ENCODE measurements around the gene SLC34A3.
A peak's percentile ranks its signal among the peaks of the same experiment; 100 is the strongest.

The SLC34A3 gene

DNA sequence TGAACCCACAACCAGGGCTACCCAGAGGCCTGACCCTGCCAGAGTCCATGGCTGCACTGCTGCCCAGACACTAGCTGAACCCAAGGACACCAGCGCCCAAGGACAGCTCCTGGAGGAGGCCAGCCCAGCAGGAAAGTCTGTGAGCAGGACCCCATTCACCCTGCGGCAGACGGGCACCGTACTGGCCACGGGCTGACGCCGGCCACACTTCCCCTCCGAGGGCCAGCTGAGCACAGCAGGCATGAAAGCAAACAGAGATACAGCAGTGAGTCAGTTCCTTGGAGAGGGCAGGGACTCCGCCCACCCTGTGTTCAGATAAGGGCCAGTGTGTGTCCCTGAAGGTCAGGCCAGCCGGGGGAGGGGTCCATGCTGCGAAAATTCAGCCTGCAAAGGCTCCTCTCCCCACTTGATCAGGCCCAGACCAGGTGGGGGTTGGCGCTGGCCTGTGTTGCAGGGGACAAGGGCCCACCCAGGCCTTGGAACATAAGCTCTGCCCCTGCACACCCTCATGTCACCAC, 11.9 kb upstream of the SLC34A3 start:
- no peak for DNase-seq

- no peak for DNase-seq
Observed at GRCh38 chr9:137219757-137220316, 10.9 kb upstream of the SLC34A3 start.

DNA sequence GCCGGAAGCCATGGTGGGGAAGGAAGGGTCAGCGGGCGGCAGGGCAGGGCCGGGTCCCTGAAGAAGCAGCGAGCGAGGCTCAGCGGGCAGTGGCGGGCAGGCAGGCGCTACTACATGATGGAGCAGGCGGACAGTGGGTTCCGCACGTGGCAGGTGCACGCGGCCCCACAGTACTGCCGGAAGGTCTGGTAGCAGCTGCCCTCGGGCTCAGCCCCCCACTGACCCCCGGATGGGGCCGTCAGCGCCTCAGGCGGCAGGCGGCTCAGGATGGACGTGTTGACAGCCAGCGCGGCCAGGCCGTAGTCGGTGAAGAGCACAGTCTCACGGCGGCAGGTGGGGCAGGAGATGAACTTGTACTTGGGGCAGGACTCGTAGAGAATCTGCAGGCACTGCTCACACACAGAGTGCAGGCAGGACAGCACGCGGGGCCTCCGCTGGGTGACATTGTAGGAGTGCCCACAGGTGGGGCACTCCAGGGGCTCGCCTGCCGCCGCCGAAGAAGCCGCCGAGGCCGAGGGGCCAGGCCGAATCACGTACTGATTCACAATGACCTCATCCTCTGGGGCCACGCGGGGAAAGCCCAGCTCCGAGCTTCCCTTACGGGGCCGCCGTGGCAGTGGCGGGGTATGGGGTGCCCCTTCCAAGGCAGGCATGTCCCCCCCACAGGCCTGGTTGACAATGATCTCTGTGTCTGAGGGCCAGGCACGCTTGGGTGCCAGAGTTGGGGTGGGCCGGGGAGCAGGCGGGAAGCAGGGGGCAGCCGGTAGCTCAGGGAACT, 10.2 kb upstream of the SLC34A3 start:
- DNase-seq, result no peak

DNA sequence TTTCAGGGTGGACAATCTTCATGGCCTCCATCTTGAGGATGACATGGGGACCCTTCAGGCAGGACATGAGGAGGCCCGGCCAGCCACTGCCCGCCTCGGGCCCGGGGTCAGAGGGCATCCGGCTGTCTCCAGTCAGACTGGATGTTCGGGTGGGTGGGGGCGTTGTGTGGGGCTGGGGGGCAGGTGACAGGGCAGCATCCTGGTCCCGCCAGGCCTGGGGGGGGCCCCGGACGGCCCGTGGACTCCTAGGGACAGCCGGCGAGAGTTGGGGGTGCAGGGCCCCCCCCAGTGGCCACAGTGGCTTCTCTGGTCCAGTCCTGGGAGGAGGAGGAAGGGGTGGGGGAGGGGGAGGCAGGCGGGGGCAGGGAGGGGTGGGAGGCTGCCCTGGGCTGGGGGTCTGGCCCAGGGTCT, 9.6 kb upstream of the SLC34A3 start:
- DNase-seq, result no peak

GRCh38 chr9:137221506-137222111, 9.1 kb upstream of the SLC34A3 start:
- no peak for DNase-seq

DNA sequence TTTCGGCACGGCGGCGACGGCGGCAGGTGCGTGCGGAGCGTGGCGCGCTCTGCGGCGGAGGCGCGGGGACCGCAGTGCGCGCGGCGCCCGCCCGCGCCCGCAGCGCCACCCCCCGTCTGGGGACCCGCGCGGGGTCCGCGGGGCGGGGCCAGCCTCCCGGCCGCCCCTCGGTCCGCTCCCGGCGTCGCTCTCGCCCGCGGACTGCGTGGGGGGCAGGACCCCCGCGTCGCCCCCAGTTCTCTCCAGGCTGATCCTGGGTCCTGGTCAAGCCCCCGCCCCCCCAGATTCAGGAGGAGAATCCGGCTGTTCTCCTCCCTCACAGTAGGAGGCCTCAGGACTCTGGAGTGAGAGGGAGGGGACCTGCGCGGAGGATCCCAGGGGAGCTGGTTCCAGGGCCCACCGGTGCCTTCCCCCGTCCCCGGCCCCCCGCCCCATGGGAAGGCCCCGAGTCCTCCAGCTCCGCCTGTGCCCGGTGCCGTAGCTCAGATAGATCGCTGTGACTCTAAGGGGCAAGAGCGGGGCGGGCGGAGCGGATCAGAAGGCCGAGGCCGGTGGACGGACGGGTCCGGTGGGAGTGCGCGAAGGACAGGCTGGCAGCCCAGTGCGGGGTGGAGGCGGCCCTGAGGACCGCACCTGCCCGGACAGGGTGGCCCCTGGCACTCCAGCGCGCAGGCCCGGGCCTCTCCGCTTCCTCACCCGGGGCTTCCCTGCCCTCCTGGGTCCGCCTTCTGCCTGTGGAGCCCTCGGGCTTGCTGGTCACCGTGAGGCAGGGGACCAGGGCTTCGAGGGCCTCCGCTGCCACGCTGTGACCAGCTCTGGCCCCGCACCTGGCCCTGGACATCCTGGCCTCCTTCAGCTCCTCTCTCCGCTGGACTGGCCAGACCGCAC, 8.3 kb upstream of the SLC34A3 start, which contains the start of gene RNF208:
Gene RNF208, minus strand, starts transcription at position 51 of the 888 bp plus-strand sequence. CDS start 1,028 bp downstream, outside the sequence.
- no peak for DNase-seq

DNA sequence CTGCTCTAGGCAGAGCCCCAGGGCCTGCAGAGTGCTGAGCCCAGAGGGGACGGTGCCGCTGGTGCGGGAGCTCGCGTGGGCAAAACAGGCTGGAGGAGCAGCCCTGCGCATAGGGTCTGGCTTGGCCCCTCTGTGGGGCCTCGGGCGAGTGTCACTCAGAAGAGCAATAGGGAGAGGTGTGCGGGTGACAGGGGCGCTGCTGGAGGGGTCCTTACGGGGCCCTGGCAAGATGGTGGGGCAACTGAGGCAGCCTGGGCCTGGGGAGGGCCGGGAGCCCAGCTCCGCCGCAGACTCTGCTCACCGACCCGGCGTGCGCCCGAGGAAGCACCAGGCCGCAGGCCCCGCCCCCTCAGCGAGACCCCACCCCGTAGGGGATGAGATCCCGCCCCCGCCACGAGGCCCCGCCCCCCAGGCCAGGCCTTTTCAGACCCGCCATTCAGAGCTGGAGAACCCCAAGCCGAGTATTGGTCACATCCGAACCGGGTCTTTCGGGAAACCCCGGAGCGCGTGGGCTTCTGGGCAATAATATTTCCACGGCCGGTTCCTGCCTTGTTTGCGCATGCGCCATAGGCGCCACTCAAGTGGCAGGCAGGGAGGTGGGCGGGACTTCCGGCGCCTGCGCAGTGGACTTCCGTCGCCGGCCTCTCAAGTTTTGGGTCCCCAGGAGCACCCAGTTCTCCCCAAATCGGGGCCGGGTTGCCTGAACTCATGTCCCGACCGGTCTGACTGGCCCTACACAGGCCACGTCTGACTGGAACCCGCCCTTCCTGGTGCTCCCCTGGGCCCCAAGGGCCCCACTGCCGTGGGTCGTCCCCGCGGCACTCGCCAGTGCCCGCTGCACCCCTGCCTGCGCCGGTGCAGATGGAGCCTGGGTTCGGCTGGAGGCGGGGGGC, 7.4 kb upstream of the SLC34A3 start:
- DNase-seq, result peak; percentile 77

- no peak for DNase-seq
Observed at GRCh38 chr9:137224830-137225694, 5.6 kb upstream of the SLC34A3 start, which contains the start of gene CYSRT1. Gene CYSRT1 (plus strand): TSS chr9:137225174. CDS start chr9:137225622, 448 bp downstream.

DNA sequence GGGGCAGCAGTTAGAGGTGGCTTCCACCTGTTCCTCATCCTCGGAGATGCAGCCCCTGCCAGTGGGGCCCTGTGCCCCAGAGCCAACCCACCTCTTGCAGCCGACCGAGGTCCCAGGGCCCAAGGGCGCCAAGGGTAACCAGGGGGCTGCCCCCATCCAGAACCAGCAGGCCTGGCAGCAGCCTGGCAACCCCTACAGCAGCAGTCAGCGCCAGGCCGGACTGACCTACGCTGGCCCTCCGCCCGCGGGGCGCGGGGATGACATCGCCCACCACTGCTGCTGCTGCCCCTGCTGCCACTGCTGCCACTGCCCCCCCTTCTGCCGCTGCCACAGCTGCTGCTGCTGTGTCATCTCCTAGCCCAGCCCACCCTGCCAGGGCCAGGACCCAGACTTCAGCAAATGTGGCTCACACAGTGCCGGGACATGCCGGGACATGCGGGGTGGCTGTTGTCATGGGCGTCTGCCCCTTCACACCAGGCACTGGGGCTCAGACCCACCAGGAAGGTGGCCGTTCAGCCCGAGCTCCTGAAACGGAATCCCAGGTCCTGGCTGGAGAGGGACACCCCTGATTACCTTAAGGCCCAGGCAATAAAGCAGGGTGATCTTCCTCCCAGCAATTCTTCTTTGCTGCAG, 4.9 kb upstream of the SLC34A3 start:
- DNase-seq, result no peak

DNA sequence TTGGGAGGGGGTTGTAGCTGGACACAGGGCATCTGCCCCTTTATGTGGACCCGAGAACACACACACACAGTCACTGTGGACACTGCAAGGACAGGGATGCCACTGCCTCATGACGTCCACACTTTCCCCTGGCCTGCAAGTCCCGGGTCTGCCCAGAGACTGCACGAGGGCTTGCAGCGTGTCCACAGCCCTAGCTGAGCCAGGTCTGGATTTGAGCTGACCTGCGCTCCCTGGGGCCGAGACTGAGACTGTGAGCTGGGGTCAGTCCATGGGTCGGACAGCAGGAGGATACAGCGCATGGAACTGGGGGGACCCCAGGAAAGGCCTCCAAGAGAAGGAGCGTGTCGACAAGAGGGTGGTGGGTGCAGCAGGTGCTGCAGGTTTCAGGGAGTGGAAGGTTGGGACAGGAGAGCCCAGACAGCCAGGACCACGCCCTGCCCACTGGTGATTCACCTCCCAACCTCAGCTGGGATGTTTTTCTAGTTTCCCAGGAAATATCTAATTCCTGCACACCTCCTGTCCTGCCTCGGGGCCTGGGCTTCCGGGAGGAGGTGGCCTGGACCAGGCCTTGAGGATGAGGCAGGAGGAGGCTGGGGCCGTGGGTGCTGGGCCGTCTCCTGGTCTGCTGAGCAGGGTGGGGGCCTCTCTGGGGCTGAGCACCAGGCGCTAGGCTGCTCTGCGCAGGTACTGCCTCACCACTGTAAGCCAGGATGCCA, 4.2 kb upstream of the SLC34A3 start:
- no peak for DNase-seq

DNA sequence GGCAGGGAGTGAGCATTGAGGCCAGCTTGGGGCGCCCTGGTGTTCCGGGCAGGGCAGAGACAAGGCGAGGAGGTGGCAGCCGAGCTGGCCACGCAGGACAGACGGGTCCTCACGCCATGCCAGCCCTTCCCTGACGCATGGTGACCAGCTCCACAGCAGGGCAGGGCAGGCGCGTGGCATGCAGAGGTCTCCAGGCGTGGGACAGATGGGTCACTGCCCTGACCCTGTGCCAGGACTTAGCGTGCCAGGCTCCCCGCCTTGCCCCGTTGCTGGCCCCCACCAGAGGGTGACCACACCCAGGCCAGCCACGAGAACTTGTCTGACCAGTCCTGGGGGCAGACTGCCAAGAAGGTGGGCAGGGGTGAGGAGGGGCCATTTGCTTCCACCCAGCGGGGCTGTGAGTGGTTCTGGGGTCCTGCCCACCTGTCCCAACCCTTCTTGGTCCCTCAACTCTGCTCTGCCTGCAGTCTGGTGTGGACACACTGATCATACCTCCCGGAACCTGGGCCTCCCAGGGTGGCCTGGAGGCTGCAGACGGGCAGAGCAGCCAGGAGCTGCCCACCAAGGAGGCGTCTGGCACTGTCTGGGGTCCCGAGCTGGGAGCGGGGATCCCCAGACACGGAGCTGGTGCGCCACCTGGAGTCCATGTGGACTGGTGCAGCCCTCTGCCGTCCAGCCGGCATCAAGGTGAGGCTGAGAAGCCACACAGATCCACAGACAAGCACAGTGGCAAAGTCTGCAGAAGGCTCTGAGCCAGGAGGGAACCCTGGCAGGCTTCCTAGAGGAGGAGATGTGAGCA, 3.4 kb upstream of the SLC34A3 start, which contains the start of gene RNF224:
Gene RNF224, plus strand, starts transcription at position 449 of the 799 bp plus-strand sequence. CDS start 834 bp downstream, outside the sequence.
- peak; percentile 31 for DNase-seq

DNA sequence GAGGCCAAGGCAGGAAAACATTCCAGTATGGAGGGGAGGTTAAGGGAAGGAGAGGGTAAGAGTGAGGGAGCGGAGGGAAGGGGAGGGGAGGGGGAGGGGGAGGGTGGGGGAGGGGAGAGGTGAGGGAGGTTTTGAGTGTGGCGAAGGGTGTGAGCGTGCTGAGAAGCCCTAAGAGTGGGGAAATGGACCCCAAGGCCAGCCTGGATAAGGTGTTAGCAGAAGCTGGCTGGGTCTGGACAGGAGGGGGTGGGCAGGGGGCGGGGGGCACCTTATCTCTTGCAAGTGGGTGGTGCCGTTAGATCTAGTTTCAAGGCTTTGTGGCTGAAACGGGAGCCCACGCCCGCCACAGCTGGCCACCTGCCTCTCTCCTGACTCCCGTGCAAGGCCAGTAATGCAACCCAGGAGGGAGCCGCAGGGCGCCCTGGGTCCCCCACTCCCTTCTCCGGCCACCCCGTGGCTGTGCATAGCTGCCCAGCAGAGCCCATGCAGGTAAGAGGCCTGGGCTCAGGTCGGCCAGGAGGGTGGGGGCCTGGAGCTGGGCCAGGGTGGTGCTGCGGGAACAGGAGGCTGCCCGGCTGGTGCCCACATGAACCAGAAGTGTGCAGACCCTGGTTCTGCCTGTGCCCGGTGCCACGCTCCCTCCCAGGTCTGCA, 2.7 kb upstream of the SLC34A3 start:
- DNase-seq, result no peak

DNA sequence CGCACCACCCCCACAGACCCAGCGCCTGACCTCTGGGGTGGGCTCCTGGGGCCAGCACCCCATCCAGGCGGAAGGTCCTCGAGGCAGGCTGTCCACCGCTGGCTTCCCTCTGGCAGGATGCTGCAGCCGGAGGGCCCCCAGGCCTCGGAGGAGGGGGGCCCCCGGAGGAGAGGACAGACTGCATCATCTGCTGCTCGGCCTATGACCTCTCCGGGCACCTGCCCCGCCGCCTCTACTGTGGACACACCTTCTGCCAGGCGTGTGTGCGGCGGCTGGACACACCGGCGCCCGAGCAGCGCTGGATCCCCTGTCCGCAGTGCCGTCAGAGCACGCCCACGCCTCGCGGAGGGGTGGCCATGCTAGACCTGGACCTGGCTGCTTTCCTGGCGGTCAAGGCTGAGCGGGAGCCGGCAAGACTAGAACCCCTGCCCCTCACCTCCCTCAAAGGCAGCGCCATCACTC, 2.2 kb upstream of the SLC34A3 start:
- DNase-seq, result no peak

DNA sequence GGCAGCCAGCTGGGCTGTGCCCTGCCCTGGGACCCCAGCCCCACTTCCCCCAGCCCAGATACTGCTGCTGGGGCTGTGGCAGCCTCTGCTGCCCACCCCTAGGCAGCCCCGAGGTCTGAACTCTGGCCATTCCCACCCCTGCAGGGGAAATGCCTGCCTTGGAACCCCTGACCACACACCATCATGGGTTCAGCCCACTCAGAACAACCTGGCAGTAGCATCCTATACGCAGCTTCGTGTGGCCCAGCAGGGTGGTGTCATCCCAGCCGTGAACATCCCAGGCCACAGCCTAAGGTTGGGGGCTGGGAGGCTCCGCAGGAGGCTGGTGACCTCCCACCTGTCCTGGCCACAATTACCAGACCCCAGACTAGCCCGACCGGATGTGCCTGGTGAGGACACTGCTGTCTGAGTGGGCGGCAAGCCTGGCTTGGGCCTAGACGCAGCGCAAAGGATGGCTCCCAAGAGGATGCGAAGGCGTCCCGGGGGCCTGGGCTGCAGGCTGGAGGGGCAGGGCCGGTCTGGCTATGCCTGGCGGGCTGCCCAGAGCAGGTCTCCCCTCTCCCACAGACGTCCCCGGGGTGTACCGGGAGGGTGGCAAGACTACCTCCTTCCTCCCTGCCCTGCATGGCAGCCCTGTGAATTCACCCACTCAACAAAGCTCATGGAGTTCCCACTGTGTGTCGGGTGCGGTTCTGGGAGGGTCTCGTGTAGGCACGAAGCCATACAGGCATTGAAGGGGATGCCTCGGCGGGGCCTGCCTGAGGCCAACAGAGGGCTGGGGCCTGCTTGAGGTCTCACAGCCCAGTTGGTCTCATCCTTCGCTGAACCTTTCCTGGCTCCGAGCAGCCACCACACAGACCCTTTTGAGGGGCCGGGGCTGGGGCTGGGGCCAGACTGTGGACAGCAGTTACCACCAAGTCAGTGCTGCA, 1.5 kb upstream of the SLC34A3 start:
- DNase-seq, result no peak

DNA sequence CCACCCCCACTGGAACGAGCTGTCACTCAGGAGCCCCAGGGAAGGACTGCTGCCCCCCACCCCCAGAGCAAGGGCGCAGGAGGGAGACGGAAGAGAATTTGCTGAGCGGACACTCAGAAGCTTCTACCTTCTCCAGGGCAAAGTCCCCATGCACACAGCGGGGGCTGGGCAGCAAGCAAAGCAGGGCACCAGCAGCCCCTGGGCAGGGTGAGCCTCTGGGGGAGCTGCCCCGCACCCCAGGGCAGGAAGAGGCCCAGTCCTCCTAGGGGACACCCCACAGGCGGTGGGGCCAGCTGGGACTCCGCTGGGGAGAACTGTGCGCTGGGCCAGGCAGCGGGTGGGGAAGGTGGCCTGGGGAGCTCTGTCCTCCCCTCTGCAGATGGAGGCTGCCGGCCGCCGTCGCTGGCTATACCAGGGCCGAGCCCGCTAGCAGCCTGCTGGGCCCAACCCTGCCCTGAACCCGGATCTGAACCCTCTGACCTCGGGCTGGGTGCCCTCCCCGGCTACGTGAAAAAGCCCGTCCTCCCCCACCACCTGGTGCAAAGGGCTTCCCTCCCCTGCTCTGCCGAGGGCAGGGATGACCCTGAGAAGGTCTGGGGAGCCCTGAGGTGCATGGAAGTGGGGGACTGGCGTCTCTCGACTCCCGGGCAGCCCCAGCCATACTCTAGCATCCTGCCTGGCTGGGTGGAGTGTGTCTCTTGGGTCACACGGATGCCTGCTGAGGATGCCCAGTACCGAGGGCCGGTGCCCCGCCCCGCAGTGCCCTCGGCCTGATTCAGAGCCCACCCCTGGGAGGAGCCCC, 597 bp upstream of the SLC34A3 start:
- DNase-seq, result no peak

All from NCI-H748 treated with DMSO at 0.1 percent for 48 hours (cell line).